K562 (cell line): Measurements from ENCODE around the gene NPHS2.

Experiments
- ARID3A ChIP-seq: IDR thresholded peaks from 2 replicates; pipeline ENCODE4 v1.6.1; 2012; ENCODE audit warnings: low read depth, low read length, improper control_type of control experiment, borderline replicate concordance
- ATF3 ChIP-seq, 2 experiments: fragments of 450-650 bp in 1 of 2; sonication (generic) in 1 of 2; formaldehyde crosslinking in 1 of 2; IDR thresholded peaks in 1 of 2; conservative IDR thresholded peaks in 1 of 2; 2 replicates each; pipeline versions ENCODE4 v1.6.1 to v1.8.1; 2016 to 2023; ENCODE audit warnings: mild to moderate bottlenecking in 2 of 2, moderate library complexity in 2 of 2, inconsistent platforms in 1 of 2, missing genetic modification reagents in 1 of 2
- BACH1 ChIP-seq: fragments of 200-800 bp; sonication (Bioruptor generic); IDR thresholded peaks from 2 replicates; pipeline ENCODE4 v1.6.1; 2016; ENCODE audit warnings: missing genetic modification characterization, missing compliant biosample characterization
- EP300 ChIP-seq: IDR thresholded peaks from 2 replicates; pipeline ENCODE4 v1.6.1; 2012; ENCODE audit warnings: low read length, improper control_type of control experiment
- IRF9 ChIP-seq: fragments of 450-650 bp; IDR thresholded peaks from 2 replicates; pipeline ENCODE4 v1.6.1; 2016; ENCODE audit warnings: missing biosample characterization, missing genetic modification characterization
- PHF8 ChIP-seq: fragments of 200-600 bp; sonication (generic); IDR thresholded peaks from 2 replicates; pipeline ENCODE4 v1.6.1; 2012; ENCODE audit warnings: mixed run types, mild to moderate bottlenecking, inconsistent platforms, low read length, moderate library complexity, borderline replicate concordance
- PML ChIP-seq: IDR thresholded peaks from 2 replicates; pipeline ENCODE4 v1.6.1; 2012; ENCODE audit warnings: low read length, inconsistent platforms
- POLR2AphosphoS5 ChIP-seq: IDR thresholded peaks from 2 replicates; pipeline ENCODE4 v1.6.1; 2011; ENCODE audit warnings: mild to moderate bottlenecking, low read depth, low read length, moderate library complexity; ENCODE audit not compliant: control insufficient read depth, insufficient read depth
- ZKSCAN1 ChIP-seq: fragments of 150-350 bp; IDR thresholded peaks from 2 replicates; pipeline ENCODE4 v1.6.1; 2016; ENCODE audit warnings: low read depth, low read length
- TF ChIP-seq, protein P1 (sequence below): sonication (generic); formaldehyde crosslinking; IDR thresholded peaks from 2 replicates; pipeline ENCODE4 v1.5.0; 2020; ENCODE audit warnings: missing genetic modification reagents

- TF ChIP-seq POLR2AphosphoS5 (no peak), ATF3 (IDR thresholded peaks at IDR 0.05) (no peak), ATF3 (CRISPR knock-in tag; conservative IDR thresholded peaks at IDR 0.05) (no peak), ZKSCAN1 (no peak), PML (no peak), EP300 (no peak), IRF9 (no peak), PHF8 (no peak), ARID3A (no peak), BACH1 (tag) (no peak)
- TF ChIP-seq, protein P1, sequence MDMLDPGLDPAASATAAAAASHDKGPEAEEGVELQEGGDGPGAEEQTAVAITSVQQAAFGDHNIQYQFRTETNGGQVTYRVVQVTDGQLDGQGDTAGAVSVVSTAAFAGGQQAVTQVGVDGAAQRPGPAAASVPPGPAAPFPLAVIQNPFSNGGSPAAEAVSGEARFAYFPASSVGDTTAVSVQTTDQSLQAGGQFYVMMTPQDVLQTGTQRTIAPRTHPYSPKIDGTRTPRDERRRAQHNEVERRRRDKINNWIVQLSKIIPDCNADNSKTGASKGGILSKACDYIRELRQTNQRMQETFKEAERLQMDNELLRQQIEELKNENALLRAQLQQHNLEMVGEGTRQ (CRISPR knock-in tag) = no peak
Observed at GRCh38 chr1:179554427-179554826, 21.3 kb downstream of the NPHS2 start.
